Panc1 (cell line): Measurements from ENCODE around the gene RASD2. TPM values are rescaled to one million over a fixed set of nuclear protein-coding genes. Genes with fewer than 3 reads are reported as not detected.

ENCODE experiments used
- ATAC-seq: fragments of 200-7000 bp; cut with Tn5 transposase; 2 replicates; pipeline ENCODE4 v1.9.1; 2020; ENCODE audit warnings: mild to moderate bottlenecking, moderate library complexity
- BruUV-seq: library from RNA; stranded (reverse); fragments of 400-500 nt; replicated peaks from 2 replicates; lab custom pipeline; 2021; lab: Mats Ljungman, UMichigan
- CTCF ChIA-PET: fragments of 300-600 bp; sonication (Branson Sonifier 250); formaldehyde crosslinking; loops from one replicate; lab custom pipeline; 2022; ENCODE audit warnings: antibody characterized with exemption; lab: Charles Lee
- POLR2A ChIA-PET: fragments of 300-600 bp; sonication (Branson Sonifier 250); formaldehyde crosslinking; loops from one replicate; lab custom pipeline; 2022; ENCODE audit warnings: antibody characterized with exemption; lab: Charles Lee
- DNase-seq: peaks from one replicate; pipeline ENCODE4 v3.0.0-alpha.2; 2010; ENCODE audit warnings: low read depth, low spot score
- H3K27ac ChIP-seq: 2 replicates; pipeline ENCODE4 v1.5.1; 2011; ENCODE audit warnings: mild to moderate bottlenecking, low read length, inconsistent platforms
- H3K27me3 ChIP-seq: fragments of 200-500 bp; sonication (Bioruptor generic); 2 replicates; pipeline ENCODE4 v1.6.0; 2014; ENCODE audit warnings: low read length, inconsistent platforms; ENCODE audit not compliant: control insufficient read depth, insufficient read depth
- H3K36me3 ChIP-seq: fragments of 200-500 bp; sonication (Bioruptor generic); 2 replicates; pipeline ENCODE4 v1.5.1; 2014; ENCODE audit warnings: inconsistent platforms, mild to moderate bottlenecking, low read length, moderate library complexity; ENCODE audit not compliant: control insufficient read depth, insufficient read depth
- H3K4me1 ChIP-seq: 2 replicates; pipeline ENCODE4 v1.5.1; 2011; ENCODE audit warnings: inconsistent platforms, mild to moderate bottlenecking, low read length, moderate library complexity; ENCODE audit not compliant: control insufficient read depth, insufficient read depth
- H3K4me3 ChIP-seq, 2 experiments: 2 replicates each; pipeline ENCODE4 v1.5.1; 2011 to 2012; ENCODE audit warnings: low read depth in 2 of 2, low read length in 2 of 2, mild to moderate bottlenecking in 2 of 2, inconsistent platforms in 1 of 2, moderate library complexity in 1 of 2
- H3K9me3 ChIP-seq: fragments of 200-500 bp; sonication (Bioruptor generic); 2 replicates; pipeline ENCODE4 v1.5.1; 2014; ENCODE audit warnings: low read depth, mild to moderate bottlenecking, inconsistent platforms, low read length, moderate library complexity; ENCODE audit not compliant: control insufficient read depth, insufficient read depth
- CTCF ChIP-seq: fragments of 450-650 bp; IDR thresholded peaks from 2 replicates; pipeline ENCODE4 v1.5.1; 2017; ENCODE audit warnings: mild to moderate bottlenecking
- POLR2AphosphoS5 ChIP-seq: IDR thresholded peaks from 2 replicates; pipeline ENCODE4 v1.6.1; 2012; ENCODE audit warnings: mild to moderate bottlenecking, low read depth, low read length, moderate library complexity
- REST ChIP-seq, 2 experiments: IDR thresholded peaks; 2 replicates each; pipeline ENCODE4 v1.6.1; 2011 to 2012; ENCODE audit warnings: low read depth in 2 of 2, control low read depth in 1 of 2, low read length in 1 of 2, mild to moderate bottlenecking in 1 of 2, moderate library complexity in 1 of 2; ENCODE audit not compliant: insufficient read depth in 1 of 2
- SIN3A ChIP-seq: IDR thresholded peaks from 2 replicates; pipeline ENCODE4 v1.6.1; 2012; ENCODE audit warnings: low read depth, mild to moderate bottlenecking, low read length, moderate library complexity, borderline replicate concordance; ENCODE audit not compliant: insufficient read depth
- TCF7L2 ChIP-seq: IDR thresholded peaks from 2 replicates; pipeline ENCODE4 v1.6.1; 2011; ENCODE audit warnings: mild to moderate bottlenecking, low read depth, low read length, inconsistent platforms
- in situ Hi-C: cut with HindIII; loops from 2 replicates; pipeline ENCODE4 v1.10.0; 2016; ENCODE audit warnings: low sequenced_read_pairs, low pct_unique_long_range_greater_than_20kb
- intact Hi-C: fragments of 100-400 bp; cut with micrococcal nuclease; formaldehyde crosslinking; loops from one replicate; pipeline ENCODE4 v1.10.0; 2022; ENCODE audit not compliant: unreplicated experiment
- total RNA-seq: library from RNA; stranded (reverse); gene quantifications from one replicate; pipeline ENCODE4 v1.2.1, GENCODE V29; 2021; ENCODE audit not compliant: unreplicated experiment

The RASD2 gene
- total RNA-seq, 1 experiment from 2014 or later, result 26.7 TPM

GRCh38 chr22:35498026-35498800, 42.4 kb upstream of the RASD2 start:
- no peaks in the 10 kb centered on the region; the same call in 1 of the 2 replicates for H3K4me1 ChIP-seq
- DNase-seq (no peak), ATAC-seq (no peak)
- no peak overlapping the region for H3K27ac ChIP-seq
- H3K27me3 ChIP-seq, result no peaks in the 10 kb centered on the region
- H3K36me3 ChIP-seq, result no peaks in the 10 kb centered on the region
- TF ChIP-seq REST (IDR thresholded peaks at IDR 0.05; ENCODE audit: insufficient read depth in 1 of 2, low read depth in 2 of 2, low read length in 1 of 2) (no peak), POLR2AphosphoS5 (no peak), CTCF (no peak), TCF7L2 (no peak), SIN3A (no peak)
- ChIA-PET CTCF (no interaction called here), POLR2A (interaction anchor here (0.6 kb wide), 1 partner anchor 106 kb away, joined by 3 read pairs; no protein-coding TSS in a partner anchor)
- H3K4me3 ChIP-seq, result no peak overlapping the region
- intact Hi-C loops, result no loop called here
- H3K9me3 ChIP-seq, result no peaks in the 10 kb centered on the region
- BruUV-seq, result no TSS peak
- in situ Hi-C loops, result no loop called here

GRCh38 chr22:35502836-35503235, 37.8 kb upstream of the RASD2 start:
- Histone ChIP-seq H3K27me3 (no peaks in the 10 kb centered on the region), H3K36me3 (no peaks in the 10 kb centered on the region), H3K4me1 (no peaks in the 10 kb centered on the region; the same call in 1 of the 2 replicates), H3K9me3 (no peaks in the 10 kb centered on the region), H3K4me3 (no peak overlapping the region), H3K27ac (no peak overlapping the region)
- in situ Hi-C loops (no loop called here), intact Hi-C loops (no loop called here)
- ChIA-PET POLR2A (no interaction called here), CTCF (no interaction called here)
- ATAC-seq (no peak), DNase-seq (no peak)
- TF ChIP-seq POLR2AphosphoS5 (no peak), CTCF (no peak), SIN3A (no peak), TCF7L2 (no peak), REST (IDR thresholded peaks at IDR 0.05; ENCODE audit: insufficient read depth in 1 of 2, low read depth in 2 of 2, low read length in 1 of 2) (no peak)
- BruUV-seq, result no TSS peak
